GM19099 (cell line): ENCODE data around the gene PLCL2.

Experiments
- POLR2A ChIP-seq: IDR thresholded peaks from 3 replicates; pipeline ENCODE4 v1.6.1; 2011; ENCODE audit warnings: low read depth; ENCODE audit not compliant: insufficient read length; ENCODE audit errors: extremely low read depth

The PLCL2 gene

DNA sequence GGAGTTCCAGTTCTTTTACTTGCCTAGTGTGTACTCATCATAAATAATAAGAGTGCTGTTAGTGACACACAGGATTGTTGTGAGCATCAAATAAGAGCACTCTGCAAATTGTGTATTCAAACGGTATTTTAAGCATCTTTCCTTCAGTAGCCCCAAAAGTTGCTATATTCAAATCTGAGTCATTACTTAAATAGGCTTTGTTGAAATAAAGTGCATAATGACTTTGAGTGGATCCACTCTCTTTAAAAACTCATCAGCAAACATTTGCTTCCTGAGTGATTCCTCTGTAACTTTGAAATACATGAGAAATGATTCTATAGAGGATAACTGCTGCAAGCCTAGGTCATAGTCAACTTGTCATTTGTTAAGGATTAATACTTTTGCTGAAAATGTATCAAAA, 29.3 kb upstream of the PLCL2 start:
- TF ChIP-seq POLR2A = no peak

DNA sequence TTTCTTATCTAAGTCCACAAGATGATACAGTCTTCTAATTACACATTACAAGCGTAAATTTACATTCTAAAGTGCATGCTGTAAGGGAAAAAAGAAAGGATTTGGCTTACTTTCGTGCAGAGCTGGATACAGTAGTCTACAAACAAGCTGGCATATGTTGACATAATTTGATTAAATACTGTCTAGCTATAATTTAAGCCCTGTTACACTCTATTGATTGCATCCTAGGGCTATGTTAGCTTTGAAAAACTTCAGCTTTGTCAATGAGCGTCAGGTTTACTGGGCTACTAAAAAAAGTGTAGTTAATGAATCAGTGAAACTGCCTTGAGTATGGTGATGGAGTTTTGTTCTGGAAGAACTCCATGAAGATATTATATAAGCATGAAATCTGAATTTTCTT, 24.5 kb upstream of the PLCL2 start:
- TF ChIP-seq POLR2A = no peak

DNA sequence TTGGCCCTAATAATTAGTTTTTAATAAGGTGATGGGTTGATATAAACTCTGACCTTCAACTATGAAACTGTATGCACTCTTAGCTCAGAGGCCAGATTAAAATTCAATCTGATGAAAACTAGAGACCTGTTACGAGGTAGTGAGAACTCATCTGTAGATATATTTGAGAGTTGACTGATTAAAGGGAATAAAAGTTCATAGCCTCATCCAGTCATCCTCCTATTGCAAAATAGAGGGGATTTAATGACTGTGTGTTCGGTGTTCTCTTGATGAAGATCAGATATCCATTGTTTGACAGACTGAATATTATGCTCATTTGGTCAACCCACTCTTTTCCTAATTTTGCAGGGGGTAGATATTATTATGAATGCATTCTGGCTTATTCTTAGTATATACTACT, 23.3 kb upstream of the PLCL2 start:
- no peak for TF ChIP-seq POLR2A

DNA sequence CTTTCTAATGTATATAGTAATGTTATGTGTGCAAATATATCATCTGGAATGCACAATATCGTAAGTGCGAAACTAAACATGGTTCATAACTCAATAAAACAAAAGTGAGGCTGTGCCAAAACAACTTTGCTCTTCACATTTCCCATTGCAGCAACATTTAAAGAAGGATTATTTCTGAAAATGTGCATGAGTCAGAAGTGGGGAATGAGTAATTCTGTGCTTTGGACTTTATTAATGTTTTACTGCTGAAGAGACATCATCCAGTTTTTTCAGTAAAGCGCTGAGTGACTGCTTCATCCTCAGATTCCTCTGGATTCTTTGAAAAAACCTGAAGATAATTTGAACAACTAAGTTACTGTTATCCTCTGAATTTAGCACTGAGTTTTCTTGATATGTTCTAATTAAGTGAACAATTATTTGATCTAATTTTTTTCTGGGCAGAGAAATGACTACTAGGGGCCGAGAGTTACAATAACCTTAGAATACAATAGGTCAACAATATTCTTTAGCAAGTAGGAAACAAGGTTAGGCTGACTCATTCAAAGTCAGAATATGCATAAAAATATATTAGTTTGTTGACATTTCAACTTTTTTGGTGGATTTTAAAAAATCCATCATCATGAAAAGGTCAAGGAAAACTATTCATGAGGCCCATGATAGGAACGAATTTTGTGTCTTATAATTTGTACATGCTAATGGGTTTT, 20.0 kb upstream of the PLCL2 start:
- TF ChIP-seq POLR2A = no peak

DNA sequence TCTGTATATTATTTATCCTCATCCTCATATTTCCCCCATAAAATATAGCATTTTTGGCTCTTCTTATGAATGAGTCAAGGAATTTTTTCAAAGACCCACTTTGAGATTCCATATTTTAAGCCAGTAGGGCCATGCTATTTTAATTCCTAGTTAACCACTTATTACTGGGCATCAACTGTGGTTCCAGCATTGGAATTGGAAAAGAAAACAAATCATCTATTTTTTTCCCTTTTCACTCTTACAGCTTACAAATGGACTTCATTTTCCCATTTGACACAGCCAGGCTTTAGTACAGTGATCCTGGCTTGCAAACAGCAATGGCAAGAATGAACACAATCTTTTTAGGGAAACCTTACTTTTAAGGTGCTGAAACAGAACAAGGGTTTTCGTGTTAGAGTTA, 19.4 kb upstream of the PLCL2 start:
- no peak for TF ChIP-seq POLR2A

DNA sequence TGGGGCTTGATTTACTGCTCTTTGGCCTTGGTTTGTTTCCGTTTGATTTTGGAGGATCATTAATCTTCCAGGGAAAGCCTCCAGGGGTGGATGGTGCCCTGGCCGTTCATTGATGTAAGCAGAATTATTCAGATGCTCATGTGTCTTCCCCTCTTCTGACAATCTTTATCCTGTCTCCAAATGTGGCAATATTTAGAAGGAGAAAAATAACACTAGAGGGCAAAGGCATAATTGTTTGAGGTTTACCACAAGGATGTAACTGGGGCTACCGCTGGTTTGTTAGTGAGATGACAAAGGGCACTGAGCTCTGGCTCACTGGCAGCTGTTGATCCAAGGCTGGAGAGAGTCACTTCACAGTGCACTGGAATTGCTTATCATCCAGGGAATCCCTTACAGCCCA, 18.2 kb upstream of the PLCL2 start:
- no peak for TF ChIP-seq POLR2A

DNA sequence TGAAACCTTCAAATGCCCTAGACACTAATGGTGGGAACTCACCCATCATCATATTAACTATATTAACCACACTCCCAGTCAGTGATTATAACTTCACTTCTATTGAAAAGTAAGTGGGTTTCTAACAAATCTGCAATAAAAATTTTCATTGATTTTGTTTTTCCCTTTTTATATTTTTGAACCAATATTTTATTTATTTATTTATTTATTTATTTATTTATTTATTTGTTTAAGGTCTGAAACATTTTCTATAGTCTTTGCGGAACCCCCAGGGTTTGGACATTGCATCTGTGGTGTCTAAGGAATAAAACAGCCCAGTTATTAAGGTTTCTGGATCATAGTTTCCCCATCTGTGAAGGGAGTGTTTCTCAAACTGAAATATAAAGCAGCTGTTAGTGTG, 16.2 kb upstream of the PLCL2 start:
- no peak for TF ChIP-seq POLR2A

DNA sequence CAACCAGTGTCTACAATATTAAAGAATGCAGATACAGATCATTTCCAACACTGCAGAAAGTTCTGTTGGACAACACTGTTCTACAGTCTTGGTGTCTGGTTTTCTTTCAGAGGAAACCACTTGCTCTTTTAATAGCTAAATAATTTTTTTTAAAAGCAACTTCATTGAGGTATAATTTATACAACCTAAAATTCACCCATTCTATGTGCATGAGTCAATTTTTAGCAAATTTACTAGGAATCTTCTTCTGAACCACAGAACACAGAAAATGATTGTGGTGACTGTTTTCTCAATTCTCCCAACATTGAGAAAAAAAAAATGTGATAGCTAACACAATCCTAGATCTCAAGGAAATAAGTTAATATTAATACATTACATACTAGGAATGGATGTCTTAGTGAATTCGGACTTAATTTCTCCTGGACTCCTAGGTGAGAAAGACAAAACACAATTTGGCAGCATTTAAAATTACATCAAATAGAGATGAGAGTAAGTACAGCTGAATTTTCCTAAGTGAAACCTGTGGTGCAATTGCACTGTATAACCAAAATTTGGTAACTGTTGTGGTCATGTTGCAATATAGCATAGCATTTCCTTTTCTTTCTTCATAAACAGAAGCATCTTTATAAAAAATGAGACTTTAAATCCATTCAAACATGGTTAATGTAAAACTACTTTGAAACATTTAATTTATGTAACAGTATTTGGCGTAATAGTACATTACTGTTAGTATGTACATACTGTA, 15.3 kb upstream of the PLCL2 start:
- no peak for TF ChIP-seq POLR2A

DNA sequence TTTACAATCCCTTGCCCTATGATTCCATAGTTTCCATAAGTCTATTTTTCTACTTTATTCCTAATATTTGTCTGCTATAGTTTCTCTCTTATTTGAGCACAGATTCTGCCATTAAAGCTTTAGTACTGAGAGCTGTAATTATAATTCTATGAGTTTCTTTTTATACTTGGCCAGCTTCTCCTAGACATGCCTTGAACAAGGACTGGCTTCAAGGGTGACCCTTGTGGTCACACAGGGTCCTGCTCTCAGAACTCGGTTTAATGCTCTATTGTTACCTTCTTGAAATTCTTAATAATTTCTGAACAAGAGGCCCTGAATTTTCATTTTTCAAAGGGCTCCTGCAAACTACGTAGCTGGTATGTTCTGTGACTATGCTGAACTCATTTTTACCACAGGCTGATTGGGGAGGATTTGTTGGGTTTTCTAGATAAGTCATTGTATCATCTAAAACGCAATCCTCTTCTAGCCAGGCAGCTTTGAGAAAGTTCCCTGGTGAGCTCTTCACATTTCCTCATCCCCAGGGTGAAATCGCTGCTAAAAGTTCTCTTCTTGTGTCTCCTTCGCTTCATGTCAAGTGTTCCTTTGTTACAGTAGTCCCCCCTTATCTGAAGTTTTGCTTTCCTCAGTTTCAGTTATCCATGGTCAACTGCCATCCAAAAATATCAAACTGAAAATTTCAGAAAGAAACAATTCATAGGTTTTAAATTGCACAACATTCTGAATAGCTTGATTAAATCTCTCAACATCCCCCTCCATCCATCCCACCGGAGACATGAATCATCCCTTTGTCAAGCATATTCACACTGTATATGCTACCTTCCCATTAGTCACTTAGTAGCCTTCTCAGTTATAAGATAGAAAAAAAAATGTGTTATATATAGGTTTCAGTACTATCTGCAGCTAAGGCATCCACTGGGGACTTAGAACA, 12.6 kb upstream of the PLCL2 start:
- no peak for TF ChIP-seq POLR2A

DNA sequence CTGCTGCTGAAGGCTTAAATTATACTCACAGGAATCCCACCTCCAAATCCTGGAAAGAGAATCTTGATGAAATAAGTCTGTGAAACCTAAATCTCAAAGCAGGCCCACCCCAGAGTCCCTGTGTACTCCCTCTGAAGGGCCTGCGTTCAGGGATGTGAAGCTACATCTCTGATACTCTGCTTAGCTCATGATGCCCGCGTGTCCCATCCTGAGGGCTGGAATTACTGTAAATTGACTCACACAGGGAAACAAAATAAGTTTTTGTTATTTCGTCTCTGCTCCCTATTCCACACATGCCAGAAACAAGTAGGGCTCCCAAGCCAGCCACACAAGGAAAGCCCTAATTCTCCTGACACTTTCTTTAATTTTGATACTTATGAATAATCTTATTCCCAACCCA, 10.9 kb upstream of the PLCL2 start:
- TF ChIP-seq POLR2A = no peak

DNA sequence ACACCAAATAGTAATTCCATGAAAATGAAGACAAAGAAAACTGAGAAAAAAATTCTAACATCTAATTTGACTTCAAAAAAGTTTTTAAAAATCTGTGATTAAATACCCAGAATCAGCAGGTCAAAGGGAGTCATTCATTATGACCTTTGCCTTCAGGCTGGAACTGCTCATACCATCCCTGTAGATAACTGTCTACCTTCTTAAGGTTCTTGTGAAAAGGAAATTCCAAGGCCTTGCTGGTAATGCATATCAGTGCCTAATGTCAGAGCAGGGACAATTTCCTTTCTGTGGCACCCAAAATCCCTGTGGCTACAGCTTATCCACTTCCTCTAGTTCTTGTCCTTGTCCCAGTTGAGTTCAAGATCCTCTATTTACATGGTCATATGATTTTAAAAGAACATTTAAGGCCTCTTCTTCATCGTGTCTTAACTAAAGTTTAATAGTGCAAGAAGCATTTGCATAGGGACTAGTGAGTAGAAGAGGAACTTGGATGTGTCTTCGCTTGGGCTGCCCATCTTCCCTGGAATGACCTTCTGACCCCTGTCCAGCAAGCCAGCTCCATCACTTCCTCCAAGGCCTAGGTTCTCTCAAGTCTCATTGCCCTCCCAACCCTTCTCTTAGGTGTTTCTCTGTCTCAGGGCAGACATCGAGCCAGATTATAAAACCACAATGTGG, 8.7 kb upstream of the PLCL2 start:
- no peak for TF ChIP-seq POLR2A

DNA sequence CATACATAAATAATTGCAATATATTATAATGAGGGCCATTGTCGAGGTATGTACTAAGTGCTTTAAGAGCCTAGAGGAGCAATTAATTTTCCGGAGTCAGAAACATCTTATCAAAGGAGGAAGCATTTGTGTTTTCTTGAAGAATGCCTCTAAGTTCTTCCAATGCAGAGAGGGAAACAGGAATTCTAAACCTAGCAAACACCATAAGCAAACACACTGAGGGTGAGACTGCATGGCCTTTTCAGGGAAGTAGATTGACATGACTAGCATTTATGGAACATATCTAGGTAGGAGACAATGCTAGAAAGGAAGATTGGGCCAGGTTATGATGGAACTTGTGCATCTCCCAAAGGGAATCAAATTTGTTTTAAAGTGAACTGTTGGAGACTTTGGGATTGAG, 7.2 kb upstream of the PLCL2 start:
- no peak for TF ChIP-seq POLR2A

DNA sequence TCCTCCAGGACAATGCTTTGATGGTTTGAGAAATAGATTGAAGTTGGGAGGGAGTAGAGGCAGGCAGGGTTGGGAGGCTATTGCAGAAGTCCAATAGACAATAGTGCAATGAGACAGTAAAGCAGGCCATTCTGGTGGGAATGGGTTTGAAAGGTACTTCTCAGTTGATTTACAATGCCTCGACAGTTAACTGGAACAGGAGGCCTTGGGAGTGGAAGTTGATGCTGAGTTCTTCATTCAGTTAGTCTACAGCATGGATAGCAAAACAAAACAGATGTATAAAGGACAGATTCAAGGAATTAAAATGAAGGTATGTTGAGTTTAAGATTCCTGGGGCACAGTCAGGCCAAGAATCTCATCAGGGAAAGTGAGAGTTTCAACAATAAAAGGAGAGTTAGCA, 6.8 kb upstream of the PLCL2 start:
- no peak for TF ChIP-seq POLR2A

DNA sequence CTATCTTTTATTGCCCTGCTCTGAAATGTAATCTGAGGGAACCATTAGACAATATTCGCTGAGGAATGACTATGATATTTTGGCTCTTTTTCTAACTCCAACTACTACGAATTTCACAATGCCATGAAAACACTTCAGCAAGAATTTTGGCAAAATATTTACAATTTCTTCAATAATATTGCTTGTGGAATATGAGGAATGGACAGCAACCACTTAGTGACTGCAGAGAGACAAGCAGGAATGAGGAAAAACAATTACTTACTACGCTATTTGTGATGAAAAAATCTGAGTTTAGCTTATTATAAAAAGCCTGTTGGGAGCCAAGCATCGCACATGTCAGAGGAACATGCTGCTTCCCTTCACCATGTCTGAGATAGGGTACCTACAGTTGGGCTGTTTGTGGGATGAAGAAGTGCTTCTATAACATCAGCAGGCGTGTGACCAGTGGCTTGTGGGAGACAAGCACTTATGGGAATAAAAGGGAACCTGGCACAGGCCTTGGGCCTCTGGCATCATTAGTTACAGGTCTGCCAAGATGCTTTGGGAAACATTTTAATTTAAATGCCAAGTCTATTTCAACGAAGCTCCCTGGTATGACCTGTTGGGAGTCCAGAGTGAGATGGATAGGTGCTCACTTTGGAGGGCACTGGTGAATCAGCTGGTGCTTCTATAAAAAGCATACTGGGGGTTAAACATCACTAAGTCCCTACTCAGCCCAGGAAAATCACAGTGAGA, 2.7 kb upstream of the PLCL2 start:
- TF ChIP-seq POLR2A = no peak
